Colonic mucosa (tissue), 4 donors: ENCODE measurements around the gene CCDC12. TPM values are rescaled to one million over a fixed set of nuclear protein-coding genes. Genes with fewer than 3 reads are reported as not detected.

ENCODE experiments used
- DNase-seq: peaks from one replicate; pipeline ENCODE4 v3.0.0-alpha.2; 2020
- H3K27ac ChIP-seq: fragments of 200-600 bp; one replicate; pipeline ENCODE4 v1.8.0; 2021
- H3K27me3 ChIP-seq: fragments of 200-600 bp; one replicate; pipeline ENCODE4 v1.8.0; 2021
- H3K36me3 ChIP-seq: fragments of 200-600 bp; one replicate; pipeline ENCODE4 v1.8.0; 2021
- H3K4me1 ChIP-seq: fragments of 200-600 bp; one replicate; pipeline ENCODE4 v1.8.0; 2021; ENCODE audit warnings: mild to moderate bottlenecking
- H3K4me3 ChIP-seq: fragments of 200-600 bp; one replicate; pipeline ENCODE4 v1.8.0; 2021
- H3K9ac ChIP-seq, 2 donors: one replicate each; pipeline ENCODE4 v1.7.0; 2013; ENCODE audit warnings: control low read depth in 2 of 2, low read depth in 2 of 2, low read length in 2 of 2
- H3K9me3 ChIP-seq: fragments of 200-600 bp; one replicate; pipeline ENCODE4 v1.8.0; 2021
- intact Hi-C: fragments of 100-400 bp; cut with DNase I; formaldehyde crosslinking; loops from one replicate; pipeline ENCODE4 v1.14.1; 2022
- total RNA-seq, 2 donors: library from RNA; stranded (reverse); fragmentation: NEBNext Ultra II Directional in 1 of 2; extraction: Animal tissue kit (Norgen Biotek cat#: 25700) in 1 of 2; gene quantifications; one replicate each; pipeline ENCODE4 v1.2.1, GENCODE V29; 2021
- TF ChIP-seq, protein P1 (sequence below): fragments of 200-600 bp; IDR thresholded peaks from one replicate; pipeline ENCODE4 v1.8.0; 2022; ENCODE audit warnings: antibody characterized with exemption, mild to moderate bottlenecking
- donor health status: healthy.
- donor health status: DM: no; HTN: no; CAD: no.
- donor health status: DM: no; HTN: no; CAD: no.

CCDC12 gene
- total RNA-seq, 2 donors from 2014 or later: 34.1 to 55.7 TPM

DNA sequence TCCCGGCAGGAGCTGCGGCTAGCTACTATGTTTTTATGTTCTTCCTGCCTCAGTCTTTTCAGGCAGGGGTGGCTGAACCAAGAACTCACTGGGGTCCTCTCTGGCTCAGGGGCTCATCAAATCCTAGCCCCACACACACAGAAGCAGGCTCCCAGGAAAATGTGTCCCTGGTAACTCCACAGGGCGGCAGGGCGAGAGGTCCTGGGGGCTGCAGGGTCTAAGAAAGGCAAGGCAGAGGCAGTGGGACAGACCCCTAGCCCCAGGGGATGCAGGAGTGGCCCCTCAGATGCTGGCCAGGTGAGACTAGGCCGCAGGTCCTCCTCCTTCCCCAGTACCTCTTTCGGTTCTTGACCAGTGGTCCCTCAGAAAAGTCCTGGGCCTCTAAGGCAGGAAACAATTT is 50.1 kb downstream of the CCDC12 start:
- H3K36me3 ChIP-seq: peaks cover 16% of the 10 kb centered on the region

DNA sequence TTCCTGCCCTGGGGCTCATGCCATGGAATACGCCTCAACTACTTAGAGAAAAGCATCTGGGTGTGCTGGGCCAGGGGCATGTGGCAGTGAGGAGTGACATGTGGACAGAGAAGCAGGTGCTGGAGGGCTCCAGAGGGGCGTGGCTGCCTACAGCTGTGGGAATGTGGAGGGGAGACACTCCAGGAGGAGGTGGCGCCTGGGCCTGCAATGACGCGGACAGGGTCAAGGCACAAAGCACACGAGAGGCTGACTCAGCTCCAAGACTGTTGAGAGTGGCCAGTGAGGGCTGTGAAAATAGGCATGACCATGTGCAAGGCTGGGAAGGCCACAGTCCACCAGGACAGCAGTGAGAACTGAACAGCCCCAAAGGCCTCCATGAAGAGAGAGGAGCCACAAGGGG is 50.5 kb downstream of the CCDC12 start:
- H3K27me3 ChIP-seq: no peaks in the 10 kb centered on the region
- intact Hi-C loops: loop anchor here (5.0 to 10.0 kb wide), 2 partner anchors 61 to 399 kb away; no protein-coding TSS in a partner anchor
- TF ChIP-seq, protein P1, sequence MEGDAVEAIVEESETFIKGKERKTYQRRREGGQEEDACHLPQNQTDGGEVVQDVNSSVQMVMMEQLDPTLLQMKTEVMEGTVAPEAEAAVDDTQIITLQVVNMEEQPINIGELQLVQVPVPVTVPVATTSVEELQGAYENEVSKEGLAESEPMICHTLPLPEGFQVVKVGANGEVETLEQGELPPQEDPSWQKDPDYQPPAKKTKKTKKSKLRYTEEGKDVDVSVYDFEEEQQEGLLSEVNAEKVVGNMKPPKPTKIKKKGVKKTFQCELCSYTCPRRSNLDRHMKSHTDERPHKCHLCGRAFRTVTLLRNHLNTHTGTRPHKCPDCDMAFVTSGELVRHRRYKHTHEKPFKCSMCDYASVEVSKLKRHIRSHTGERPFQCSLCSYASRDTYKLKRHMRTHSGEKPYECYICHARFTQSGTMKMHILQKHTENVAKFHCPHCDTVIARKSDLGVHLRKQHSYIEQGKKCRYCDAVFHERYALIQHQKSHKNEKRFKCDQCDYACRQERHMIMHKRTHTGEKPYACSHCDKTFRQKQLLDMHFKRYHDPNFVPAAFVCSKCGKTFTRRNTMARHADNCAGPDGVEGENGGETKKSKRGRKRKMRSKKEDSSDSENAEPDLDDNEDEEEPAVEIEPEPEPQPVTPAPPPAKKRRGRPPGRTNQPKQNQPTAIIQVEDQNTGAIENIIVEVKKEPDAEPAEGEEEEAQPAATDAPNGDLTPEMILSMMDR: no peak
- H3K27ac ChIP-seq: no peak overlapping the region
- H3K9me3 ChIP-seq: peaks cover 4% of the 10 kb centered on the region
- peaks cover 19% of the 10 kb centered on the region for H3K36me3 ChIP-seq
- H3K9ac ChIP-seq: peak overlapping the region in 1 of 2 donors; percentile 41
- H3K4me1 ChIP-seq: peaks cover 33% of the 10 kb centered on the region
- no peak overlapping the region for H3K4me3 ChIP-seq
- no peak for DNase-seq

More for the DNA sequence above, 50.1 kb downstream of the CCDC12 start:
- Histone ChIP-seq H3K27me3 (no peaks in the 10 kb centered on the region), H3K4me1 (peaks cover 37% of the 10 kb centered on the region), H3K9me3 (peaks cover 4% of the 10 kb centered on the region), H3K9ac (peak overlapping the region; percentile 28 to 80), H3K27ac (peak overlapping the region; percentile 69), H3K4me3 (no peak overlapping the region)
- intact Hi-C loops: loop anchor here (5.0 to 10.0 kb wide), 2 partner anchors 61 to 398 kb away; no protein-coding TSS in a partner anchor
- DNase-seq: no peak
- TF ChIP-seq, protein P1: no peak

DNA sequence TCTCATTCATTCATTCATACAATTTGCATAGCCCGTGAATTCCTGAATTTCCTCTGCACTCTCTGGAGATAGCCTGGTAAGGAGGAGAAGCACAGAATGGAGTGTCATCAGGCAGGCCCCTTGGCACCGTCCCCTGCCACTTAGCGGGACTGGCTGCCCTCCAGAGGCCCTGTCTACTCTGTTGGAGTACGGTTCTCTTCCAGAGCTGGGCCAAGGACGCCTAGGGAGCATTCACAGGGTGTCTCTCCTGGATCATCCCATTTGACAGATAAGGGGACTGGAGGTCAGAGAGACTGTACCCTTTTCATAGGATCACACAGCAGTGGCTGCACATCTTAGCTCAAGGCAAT is 51.0 kb downstream of the CCDC12 start:
- Histone ChIP-seq H3K4me1 (peaks cover 28% of the 10 kb centered on the region), H3K27me3 (no peaks in the 10 kb centered on the region), H3K36me3 (peaks cover 24% of the 10 kb centered on the region), H3K27ac (no peak overlapping the region), H3K9me3 (peaks cover 4% of the 10 kb centered on the region), H3K4me3 (no peak overlapping the region), H3K9ac (no peak overlapping the region)
- intact Hi-C loops: loop anchor here (5.0 to 10.0 kb wide), 2 partner anchors 62 to 399 kb away; no protein-coding TSS in a partner anchor
- TF ChIP-seq, protein P1: no peak
- DNase-seq: no peak

DNA sequence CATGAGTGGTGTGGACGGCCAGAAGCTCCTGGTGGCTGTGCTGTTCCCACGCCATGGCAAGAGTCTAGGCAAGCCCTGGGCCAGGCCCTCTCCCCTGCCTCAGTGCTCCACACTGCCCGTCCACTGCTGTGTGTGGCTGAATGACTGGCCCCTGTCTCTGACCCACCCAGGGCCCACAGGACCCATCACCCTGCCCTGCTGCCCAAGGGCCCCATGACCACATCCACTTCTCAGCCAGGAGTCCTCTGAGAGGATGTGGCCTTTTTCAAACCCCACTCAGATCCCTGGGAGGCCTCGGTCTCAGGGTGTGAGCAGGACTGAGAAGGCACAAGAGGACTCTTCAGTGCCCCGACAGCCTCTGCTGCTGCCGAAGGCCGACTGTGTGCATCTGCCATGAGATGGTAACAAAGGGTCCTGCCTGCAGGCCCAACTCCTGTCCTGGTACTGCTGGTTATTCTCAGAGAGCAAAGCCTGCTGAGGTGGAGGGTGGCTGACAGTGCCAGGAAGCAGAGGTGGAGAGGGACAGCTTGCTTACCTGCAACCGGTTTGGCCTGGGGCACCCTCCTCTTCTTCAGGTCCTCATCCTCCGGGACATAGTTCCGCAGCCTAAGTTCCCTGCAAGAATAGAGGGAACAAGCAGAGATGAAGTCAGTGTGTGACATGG is 51.5 kb downstream of the CCDC12 start:
- H3K4me1 ChIP-seq: peaks cover 23% of the 10 kb centered on the region
- intact Hi-C loops: loop anchor here (5.0 to 10.0 kb wide), 2 partner anchors 62 to 400 kb away; no protein-coding TSS in a partner anchor
- H3K4me3 ChIP-seq: no peak overlapping the region
- peaks cover 4% of the 10 kb centered on the region for H3K9me3 ChIP-seq
- no peak overlapping the region for H3K9ac ChIP-seq
- peaks cover 28% of the 10 kb centered on the region for H3K36me3 ChIP-seq
- no peaks in the 10 kb centered on the region for H3K27me3 ChIP-seq
- TF ChIP-seq, protein P1: no peak
- DNase-seq: no peak
- no peak overlapping the region for H3K27ac ChIP-seq

DNA sequence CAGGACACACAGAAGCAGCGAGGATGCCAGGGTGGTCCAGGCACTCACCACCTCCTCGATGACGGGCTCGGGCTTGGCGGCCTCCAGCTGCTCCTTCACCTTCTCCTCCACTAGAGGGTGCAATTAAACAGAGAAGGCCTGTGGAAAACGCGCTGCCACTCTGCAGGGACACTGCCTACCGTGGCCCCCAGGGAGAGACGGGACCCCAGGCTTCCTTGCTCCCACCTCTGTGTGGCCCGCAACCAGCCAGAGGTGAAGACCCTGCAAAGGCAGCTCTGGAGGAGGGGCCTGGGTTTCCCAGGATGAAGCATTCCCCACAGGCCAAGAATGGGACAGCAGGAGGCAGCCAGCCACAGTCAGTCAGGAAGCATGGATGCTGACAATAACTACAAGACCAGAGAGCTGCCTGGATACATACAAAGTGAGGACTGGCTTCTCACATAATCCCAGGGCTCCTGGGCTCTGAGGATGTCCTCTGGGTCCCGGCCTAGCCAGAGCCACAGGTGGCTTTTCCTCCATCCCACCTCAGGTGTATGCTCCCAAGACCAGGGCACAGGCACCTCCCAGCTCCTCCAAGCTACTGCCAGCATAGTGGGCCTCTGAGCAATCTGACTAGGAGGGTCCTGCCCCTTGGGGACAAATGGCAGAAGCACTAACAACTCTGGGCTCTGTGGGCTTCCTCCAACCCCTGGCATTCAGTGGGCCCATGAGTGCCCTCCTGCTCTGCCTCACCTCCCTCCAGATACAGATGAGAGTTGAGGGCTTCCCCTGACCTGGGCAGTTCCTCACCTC is 52.8 kb downstream of the CCDC12 start:
- TF ChIP-seq, protein P1: peak; percentile 74
- DNase-seq: peak; percentile 49
- H3K36me3 ChIP-seq: peaks cover 28% of the 10 kb centered on the region
- H3K9me3 ChIP-seq: peaks cover 3% of the 10 kb centered on the region
- intact Hi-C loops: loop anchor here (2.0 to 10.0 kb wide), 2 partner anchors 75 to 401 kb away; no protein-coding TSS in a partner anchor
- no peaks in the 10 kb centered on the region for H3K27me3 ChIP-seq
- H3K4me1 ChIP-seq: peaks cover 20% of the 10 kb centered on the region
- no peak overlapping the region for H3K27ac ChIP-seq
- H3K9ac ChIP-seq: no peak overlapping the region
- H3K4me3 ChIP-seq: no peak overlapping the region
